NCI-H345 treated with DMSO at 0.1 percent for 48 hours (cell line): ENCODE measurements around the gene MXRA8.

Experiments
- DNase-seq: peaks from one replicate; lab custom pipeline; 2025; ENCODE audit not compliant: unreplicated experiment; lab: John Stamatoyannopoulos, UW

The MXRA8 gene

GRCh38 chr1:1309251-1310108, 48.9 kb downstream of the MXRA8 start:
- no peak for DNase-seq

- DNase-seq: no peak
Observed at GRCh38 chr1:1308756-1309250, 49.6 kb downstream of the MXRA8 start.

DNA sequence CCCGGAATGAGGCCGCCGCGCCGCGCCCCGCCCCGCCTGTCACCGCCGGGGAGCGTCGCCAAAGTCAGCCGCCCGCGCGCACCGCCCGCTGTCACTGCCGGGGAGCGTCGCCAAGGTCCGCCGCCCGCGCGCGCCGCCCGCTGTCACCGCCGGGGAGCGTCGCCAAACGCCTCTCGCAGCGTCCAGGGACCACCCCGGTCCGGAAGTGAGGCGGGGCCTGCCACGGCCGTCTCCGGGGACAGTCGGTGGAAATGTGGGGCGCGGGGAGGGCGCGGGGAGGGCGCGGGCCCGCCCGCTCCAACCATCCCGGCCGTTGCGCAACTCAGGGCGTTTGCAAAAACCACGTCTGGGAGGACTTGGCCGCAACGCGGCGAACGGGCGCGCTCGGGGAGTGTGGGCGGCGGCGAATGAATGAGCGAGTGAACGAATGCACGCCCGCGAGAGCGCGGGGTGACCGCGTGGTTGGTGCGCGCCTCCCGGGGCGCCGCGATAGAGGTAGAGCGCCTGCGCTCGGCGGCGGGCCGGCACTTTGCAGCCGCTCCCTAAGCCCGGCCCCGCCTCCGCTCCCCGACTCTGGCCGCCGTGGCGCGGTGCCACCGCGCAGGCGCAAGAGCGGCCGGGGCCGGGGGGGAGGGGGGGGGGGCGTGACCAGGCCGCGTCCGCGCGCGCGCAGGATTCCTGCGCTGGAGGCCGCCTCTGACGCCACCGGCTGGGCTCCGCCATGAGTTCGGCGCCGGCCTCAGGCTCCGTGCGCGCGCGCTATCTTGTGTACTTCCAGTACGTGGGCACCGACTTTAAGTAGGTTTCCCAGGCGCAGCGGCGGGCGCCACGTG, 50.2 kb downstream of the MXRA8 start, which contains the start of the genes ACAP3 and PUSL1:
Gene ACAP3 (minus strand): TSS at position 8 of the 833 bp plus-strand sequence. CDS start 115 bp downstream, outside the sequence.
Gene PUSL1 (plus strand): TSS at position 675 of the 833 bp plus-strand sequence. CDS start 47 bp downstream, at position 722.
- peak; percentile 86 for DNase-seq

- no peak for DNase-seq
Observed at GRCh38 chr1:1307261-1307922, 51.0 kb downstream of the MXRA8 start.

DNA sequence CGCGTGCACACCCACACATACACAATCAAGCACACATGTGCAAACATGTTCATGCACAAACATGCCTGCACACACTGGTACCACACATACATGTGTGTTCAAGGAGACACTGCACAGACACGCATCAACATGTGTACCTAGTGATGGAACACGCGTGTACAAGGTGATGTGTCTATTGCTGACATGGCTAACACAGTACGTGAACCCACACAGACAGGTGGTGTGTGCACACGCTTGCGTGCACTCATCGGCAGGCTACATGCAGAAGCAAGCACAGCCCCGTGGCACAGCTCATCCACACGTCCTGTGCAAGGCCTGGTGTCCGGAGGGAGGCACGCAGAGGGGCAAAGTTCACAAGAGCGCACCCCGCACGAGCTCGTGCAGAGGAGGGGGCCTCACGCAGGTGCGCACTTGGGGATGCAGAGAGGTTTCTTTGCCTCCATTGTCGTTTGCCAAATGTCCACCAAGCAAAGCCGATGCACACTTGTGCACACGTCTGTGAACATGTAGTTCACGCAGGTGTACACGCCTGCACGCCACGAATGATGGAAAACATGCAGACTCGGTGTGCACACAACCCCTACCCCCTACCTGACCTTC, 51.6 kb downstream of the MXRA8 start:
- no peak for DNase-seq

DNA sequence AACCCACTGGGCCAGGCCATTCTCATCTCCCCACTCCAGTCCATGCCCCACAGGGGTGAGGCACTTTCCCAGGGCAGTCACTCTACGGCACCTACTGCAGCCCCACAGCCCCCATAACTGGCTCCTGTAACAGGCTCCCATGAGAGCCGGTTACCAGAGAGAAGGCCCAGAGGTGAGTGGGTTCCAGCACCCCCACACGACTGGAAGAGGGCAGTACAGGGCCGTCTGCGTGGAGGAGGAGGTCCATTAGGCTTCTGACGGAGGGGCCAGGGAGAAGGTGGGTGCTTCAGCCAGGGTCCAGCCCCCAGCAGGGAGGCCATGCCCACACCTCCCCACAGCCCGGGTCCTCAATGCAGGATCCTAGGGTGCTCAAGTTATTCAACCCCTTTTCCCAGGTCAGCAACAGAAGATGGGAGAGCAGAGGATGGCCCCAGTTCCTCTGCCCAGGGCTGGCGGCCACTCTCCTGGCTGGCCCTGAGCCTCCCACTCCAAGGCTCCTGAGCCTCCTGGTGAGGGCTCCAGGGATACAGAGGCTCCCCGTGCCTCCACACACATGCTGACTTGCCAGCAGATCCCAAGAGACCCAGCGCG, 52.2 kb downstream of the MXRA8 start:
- no peak for DNase-seq

- DNase-seq: no peak
Observed at GRCh38 chr1:1305300-1306069, 52.9 kb downstream of the MXRA8 start.

GRCh38 chr1:1304331-1305299, 53.7 kb downstream of the MXRA8 start:
- DNase-seq: peak; percentile 76

- no peak for DNase-seq
Observed at GRCh38 chr1:1303736-1304135, 54.6 kb downstream of the MXRA8 start.

GRCh38 chr1:1302951-1303509, 55.3 kb downstream of the MXRA8 start:
- no peak for DNase-seq
